ENCODE data around the gene ALPL.

GRCh38 chr1:21537511-21537931 is 28.3 kb downstream of the ALPL start:
- TF ChIP-seq EZH2 (IDR thresholded peaks at IDR 0.05; ENCODE audit: borderline replicate concordance, low read length) (no peak), CTCF (IDR thresholded peaks at IDR 0.05; ENCODE audit: low read length) (no peak)
